Ammon's horn (tissue), 1 donor: ENCODE data around the gene TM9SF1.
A peak's percentile ranks its signal among the peaks of the same experiment; 100 is the strongest.

Source experiments
- DNase-seq: peaks from one replicate; pipeline ENCODE4 v3.0.0-alpha.2; 2016; ENCODE audit warnings: low spot score

Gene TM9SF1

GRCh38 chr14:24150567-24150966, 44.7 kb downstream of the TM9SF1 start:
- DNase-seq: no peak

- no peak for DNase-seq
These were observed 45.2 kb downstream of the TM9SF1 start for GRCh38 chr14:24150061-24150460.

DNA sequence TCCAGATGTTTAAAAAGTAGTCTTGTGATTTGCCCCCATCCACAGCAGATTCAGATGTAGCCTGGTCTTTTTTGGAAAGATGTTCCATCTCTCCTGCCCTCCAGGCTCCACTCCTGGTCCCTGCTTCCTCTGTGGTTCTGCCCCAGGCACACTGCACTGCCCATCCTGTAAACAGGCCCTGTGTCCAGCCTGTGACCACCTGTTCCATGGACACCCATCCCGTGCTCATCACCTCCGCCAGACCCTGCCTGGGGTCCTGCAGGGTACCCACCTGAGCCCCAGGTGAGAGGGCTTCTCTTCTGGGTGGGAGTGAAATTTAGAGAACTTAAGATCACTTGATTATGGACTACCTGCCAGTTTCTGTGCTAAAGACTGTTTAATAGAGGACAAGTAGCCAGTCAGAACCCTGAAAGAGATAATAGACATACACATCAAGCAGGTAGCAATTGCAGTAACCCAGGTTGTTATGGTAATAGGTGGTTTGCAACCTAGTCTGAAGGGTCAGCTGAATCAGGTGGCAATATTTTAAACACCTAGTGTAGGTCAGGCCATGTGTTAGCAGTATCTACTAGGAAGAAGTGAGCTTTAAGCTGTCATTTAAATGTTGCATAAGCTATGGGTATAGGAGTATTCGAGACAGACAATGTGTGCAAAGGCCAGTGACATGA, 45.8 kb downstream of the TM9SF1 start:
- DNase-seq: no peak

- DNase-seq: no peak
These were observed 47.3 kb downstream of the TM9SF1 start for GRCh38 chr14:24147761-24148428.

DNA sequence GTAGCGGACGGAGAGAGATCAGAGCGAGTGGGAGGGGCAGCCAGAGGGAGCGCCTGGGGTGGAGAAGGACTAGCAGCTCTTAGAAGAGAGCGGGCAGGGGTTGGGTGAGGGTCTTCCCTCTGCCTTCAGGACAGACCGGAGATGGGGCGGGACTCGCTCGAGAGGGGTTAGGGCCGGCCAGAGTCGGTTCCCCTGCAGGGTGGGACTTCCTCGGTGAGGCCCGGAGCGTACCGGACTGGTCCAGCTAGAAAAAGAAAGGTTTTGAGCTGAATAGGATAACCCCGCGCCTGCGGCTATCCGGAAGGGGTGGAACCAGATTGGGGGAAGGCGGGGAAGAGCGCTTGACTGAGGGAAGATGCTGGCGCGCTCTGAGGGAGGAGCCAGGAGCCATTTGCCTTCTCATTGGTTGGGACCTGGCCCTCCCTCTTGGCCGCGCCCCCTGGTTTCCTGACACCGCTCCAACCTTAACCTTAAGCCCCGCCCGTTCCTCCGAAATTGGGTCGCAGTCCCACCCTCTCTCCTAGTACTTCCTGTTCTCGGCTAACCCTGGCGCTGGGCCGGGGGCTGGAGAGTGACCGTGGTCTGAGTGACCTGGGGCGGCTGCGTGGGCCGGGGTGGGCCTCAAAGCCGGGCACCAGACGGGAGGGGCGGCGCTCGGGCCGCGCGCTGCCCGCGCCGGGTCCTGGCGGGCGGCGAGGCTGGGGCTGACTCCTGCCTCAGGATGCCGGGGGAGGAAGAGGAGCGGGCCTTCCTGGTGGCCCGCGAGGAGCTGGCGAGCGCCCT, 48.1 kb downstream of the TM9SF1 start, which contains the start of gene RNF31:
RNF31 (plus strand) TSS at position 521 of the 783 bp plus-strand sequence; CDS start at position 722, 201 bp downstream.
- peak; percentile 100 for DNase-seq

DNA sequence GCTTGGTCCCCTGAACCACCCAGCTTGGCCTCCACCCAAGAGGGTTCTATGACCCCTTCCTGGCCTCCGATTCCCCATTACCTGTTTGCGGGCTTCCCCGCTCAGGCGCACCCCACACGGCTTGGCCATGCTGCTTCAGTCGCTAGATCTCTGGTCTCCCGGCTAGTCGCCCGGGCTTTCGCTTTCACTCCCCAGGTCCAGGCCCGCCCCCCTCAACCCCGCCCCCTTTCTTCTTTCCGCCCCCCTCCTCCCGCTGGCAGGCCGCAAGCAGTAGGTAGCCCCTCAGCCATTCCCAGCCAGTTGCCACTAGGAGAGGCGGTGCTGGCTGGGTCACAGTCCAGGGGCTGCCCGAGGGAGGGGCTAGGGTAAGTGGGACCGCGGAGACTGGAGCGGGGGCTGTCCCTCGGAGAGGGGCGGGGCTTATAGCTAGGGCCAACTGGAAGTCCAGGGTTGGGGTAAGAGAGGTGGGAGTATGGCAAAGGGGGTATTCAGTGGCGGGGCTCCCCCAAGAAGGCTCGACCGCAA, 48.7 kb downstream of the TM9SF1 start, which contains the start of gene PSME2:
PSME2 (minus strand) TSS at position 158 of the 525 bp plus-strand sequence; CDS start at position 129, 29 bp downstream.
- peak; percentile 94 for DNase-seq

DNA sequence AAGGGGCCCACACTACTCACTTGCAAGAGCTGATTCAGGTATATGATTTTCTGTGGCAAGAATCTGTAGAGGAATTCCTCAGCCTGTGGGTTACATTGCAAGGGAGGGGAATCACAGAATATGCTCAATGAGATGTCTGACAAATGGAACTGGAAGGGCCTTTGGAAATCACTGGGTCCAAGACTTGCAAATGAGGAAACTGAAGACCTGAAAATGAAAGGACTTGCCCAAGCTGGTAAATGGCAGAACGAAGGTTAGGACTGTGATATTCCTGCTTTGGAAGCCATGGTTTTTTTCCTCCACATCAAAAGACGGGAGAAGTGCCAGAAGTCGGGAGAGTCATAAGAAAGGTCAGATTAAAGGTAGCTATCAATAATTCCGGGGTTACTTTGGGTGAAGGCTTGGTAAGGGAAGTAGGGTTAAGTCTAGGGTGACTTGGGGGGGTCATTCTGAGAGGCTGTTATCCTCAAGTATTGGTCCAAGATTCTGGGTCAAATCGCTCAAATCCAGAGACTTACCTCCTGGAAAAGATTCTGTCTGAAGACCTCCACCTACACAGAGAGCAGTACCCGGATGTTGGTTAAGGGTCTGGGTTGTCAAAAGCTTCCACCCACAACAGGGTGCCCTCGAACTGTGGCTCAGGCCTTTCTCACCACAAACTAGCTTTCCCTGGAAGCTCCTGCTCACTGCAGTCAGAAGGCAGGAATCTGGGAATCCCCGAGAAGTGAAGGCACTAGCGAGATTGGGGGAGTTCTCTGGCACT, 49.4 kb downstream of the TM9SF1 start:
- no peak for DNase-seq

DNA sequence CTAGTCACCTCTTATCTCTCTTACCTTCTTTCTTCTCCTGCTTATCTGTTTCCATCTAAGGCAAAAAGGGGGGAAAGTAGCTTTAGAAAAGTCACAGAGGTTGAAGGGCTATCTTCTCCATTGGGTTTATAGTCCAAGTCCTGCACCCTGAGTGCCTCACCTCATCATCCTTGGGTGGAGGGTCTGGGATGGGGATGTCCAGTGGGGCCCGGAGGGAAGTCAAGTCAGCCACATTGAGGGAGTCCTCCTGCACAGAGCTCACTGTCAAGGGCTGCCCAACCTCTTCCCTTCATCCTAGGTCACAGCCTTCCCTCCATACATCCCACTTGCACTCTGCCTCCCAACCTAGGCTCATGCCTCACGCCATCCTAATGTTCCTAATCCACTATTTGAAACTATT, 50.0 kb downstream of the TM9SF1 start:
- no peak for DNase-seq

- no peak for DNase-seq
These were observed 50.8 kb downstream of the TM9SF1 start for GRCh38 chr14:24144451-24144850.

- DNase-seq: no peak
These were observed 51.7 kb downstream of the TM9SF1 start for GRCh38 chr14:24143511-24143910.

DNA sequence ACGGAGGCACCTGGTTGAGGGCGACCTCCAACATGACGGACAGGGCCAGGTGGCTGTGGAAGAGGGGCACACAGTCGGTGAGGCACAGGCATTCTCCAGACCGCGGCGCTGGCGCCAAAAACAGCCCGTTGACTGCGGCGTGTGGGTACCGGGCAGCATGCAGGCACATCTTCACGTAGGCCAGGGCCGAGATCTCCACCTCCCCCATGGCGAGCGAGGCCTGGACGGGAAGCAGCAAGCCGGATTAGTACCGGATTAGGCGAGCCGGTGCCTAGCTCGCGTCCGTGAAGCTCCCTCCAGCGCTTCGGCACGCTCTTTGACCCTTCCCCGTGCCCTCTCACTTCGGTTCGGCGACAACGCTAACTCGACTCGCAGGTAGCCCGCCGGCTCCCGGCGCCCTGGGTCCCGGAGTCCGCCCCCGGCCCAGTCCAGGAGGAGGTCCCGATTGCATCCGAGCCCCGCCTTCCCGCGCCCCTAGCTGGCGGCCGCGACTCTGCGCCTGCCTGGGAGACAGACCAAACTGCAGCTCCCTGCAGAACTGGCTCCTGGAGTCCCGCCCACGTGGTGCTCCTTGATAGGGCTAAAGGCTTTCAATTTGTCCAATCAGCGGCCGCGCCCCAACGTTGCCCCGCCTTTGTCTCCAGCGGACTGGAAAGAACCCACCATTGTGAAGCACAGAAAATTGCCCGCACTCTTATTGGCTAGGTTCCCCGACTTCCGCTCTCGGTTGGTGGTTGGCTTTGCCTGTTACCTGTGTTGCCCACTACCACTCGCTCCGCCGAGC, 54.0 kb downstream of the TM9SF1 start, which contains the start of gene EMC9:
EMC9 (minus strand) TSS at position 495 of the 784 bp plus-strand sequence; CDS start at position 208, 287 bp downstream.
- DNase-seq: peak; percentile 100

DNA sequence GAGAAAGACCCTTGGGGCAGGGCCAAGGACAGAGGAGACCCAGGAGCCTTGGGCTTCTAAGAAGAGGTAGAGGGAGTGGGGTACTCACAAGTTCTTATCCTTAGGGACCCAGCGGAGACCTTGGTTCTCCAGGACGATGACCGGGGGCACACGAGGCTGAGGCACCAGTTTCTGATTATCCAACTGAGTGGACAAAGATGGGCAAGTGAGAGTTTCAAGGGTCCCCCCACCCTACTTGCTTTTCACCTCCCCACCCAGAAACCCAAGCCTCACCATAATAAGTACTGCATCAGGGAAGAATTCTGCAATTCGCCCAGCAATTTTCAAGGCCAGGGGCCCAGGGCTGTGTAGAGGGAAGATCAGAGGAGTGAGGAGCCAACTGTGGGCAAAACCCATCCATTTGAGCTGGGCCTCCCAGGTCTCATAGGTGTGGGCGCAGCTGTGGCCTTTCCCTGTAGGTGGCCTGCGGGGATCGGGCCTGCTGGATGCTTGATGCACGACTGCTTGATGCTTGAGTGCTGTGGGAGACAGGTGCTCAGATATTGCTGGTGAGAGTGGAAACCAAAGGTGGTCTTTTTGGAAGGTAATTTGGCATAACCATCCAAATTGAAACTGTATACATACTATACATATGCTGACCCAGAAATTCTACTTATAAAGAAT, 55.8 kb downstream of the TM9SF1 start:
- DNase-seq: no peak
